MM.1S (cell line): ENCODE data around the gene CD74.

Source experiments
- DNase-seq: peaks from one replicate; pipeline ENCODE4 v3.0.0-alpha.2; 2015
- H2AFZ ChIP-seq: fragments of 300-600 bp; sonication (generic); 2 replicates; pipeline ENCODE4 v1.6.0; 2016; ENCODE audit warnings: antibody characterized with exemption, low read length
- H3F3A ChIP-seq: fragments of 300-600 bp; sonication (generic); 2 replicates; pipeline ENCODE4 v1.6.1; 2016; ENCODE audit warnings: mild to moderate bottlenecking, antibody characterized with exemption, low read length, moderate library complexity, mixed read lengths; ENCODE audit not compliant: insufficient read depth
- H3K27ac ChIP-seq: fragments of 300-600 bp; sonication (generic); 2 replicates; pipeline ENCODE4 v1.5.1; 2016; ENCODE audit warnings: mild to moderate bottlenecking, low read length
- H3K27me3 ChIP-seq: fragments of 300-600 bp; sonication (generic); replicated peaks from 2 replicates; pipeline ENCODE4 v1.6.0; 2016; ENCODE audit warnings: low read length; ENCODE audit not compliant: insufficient read depth
- H3K36me3 ChIP-seq: fragments of 300-600 bp; sonication (generic); replicated peaks from 2 replicates; pipeline ENCODE4 v1.6.1; 2016; ENCODE audit warnings: mild to moderate bottlenecking, low read length, mixed read lengths; ENCODE audit not compliant: insufficient read depth
- H3K4me1 ChIP-seq: fragments of 300-600 bp; sonication (generic); 2 replicates; pipeline ENCODE4 v1.6.1; 2016; ENCODE audit warnings: low read length, mixed read lengths
- H3K4me2 ChIP-seq: fragments of 300-600 bp; sonication (generic); 2 replicates; pipeline ENCODE4 v1.6.0; 2016; ENCODE audit warnings: low read depth, low read length
- H3K4me3 ChIP-seq: fragments of 300-600 bp; sonication (generic); 2 replicates; pipeline ENCODE4 v1.5.1; 2016; ENCODE audit warnings: low read length, mixed read lengths
- H3K79me2 ChIP-seq: fragments of 300-600 bp; sonication (generic); 2 replicates; pipeline ENCODE4 v1.6.1; 2016; ENCODE audit warnings: mixed run types, low read length, mixed read lengths
- H3K9ac ChIP-seq: fragments of 300-600 bp; sonication (generic); 2 replicates; pipeline ENCODE4 v1.6.1; 2016; ENCODE audit warnings: low read length, mixed read lengths
- H3K9me2 ChIP-seq: fragments of 300-600 bp; sonication (generic); replicated peaks from 2 replicates; pipeline ENCODE4 v1.6.1; 2016; ENCODE audit warnings: mild to moderate bottlenecking, low read length, mixed read lengths; ENCODE audit not compliant: insufficient read depth
- H3K9me3 ChIP-seq: fragments of 300-600 bp; sonication (generic); replicated peaks from 2 replicates; pipeline ENCODE4 v1.6.1; 2016; ENCODE audit warnings: mild to moderate bottlenecking, low read length, mixed read lengths; ENCODE audit not compliant: insufficient read depth
- H4K20me1 ChIP-seq: fragments of 300-600 bp; sonication (generic); 2 replicates; pipeline ENCODE4 v1.6.1; 2016; ENCODE audit warnings: mild to moderate bottlenecking, low read length, moderate library complexity, mixed read lengths; ENCODE audit not compliant: insufficient read depth
- EZH2 ChIP-seq: fragments of 300-600 bp; sonication (generic); optimal IDR thresholded peaks from 2 replicates; pipeline ENCODE3; 2017; ENCODE audit warnings: low read depth, mild to moderate bottlenecking, antibody characterized with exemption, low read length, mixed read lengths
- EZH2phosphoT487 ChIP-seq: fragments of 300-600 bp; sonication (generic); IDR thresholded peaks from 2 replicates; pipeline ENCODE4 v1.6.1; 2018; ENCODE audit warnings: antibody characterized with exemption, low read length
- TF ChIP-seq, protein P1 (sequence below): fragments of 300-600 bp; sonication (generic); IDR thresholded peaks from 2 replicates; pipeline ENCODE4 v1.5.1; 2016; ENCODE audit warnings: antibody characterized with exemption, low read length, mixed read lengths

Gene CD74

DNA sequence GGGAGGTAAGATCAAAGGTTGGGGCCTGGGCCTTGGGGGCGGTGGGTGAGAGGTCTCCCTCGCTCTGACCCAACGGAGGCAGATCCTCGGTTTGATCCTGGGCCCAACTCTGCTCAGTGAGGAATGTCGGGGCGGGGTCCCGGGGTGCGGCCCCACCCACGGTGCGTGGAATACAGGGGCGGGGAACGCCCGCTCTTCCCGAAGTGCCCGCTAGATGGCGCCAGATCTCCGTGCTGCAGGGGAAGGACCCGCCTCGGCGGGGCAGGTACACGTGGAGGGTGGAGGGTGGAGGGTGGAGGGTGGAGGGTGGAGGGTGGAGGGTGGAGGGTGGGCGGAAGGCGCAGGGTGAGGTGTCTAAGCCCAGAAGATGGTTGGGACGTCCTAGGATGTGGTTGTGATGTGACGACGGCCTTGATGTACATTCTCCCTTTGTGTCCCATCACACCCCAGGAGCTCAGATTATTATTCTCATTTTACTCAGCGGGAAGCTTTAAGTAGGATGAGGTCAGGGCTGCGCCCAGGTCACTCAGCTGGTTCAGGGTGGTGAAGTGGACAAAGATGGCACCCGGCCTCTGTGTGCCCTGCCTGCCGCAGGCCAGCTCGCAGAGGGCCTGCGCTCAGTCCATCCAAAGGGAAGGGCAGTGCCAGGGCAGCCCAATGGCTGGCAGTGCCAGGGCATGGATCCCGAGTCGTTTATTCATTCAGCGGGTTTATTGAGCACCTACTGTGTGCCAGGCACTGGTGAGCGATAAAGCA is 46.3 kb upstream of the CD74 start:
- TF ChIP-seq EZH2phosphoT487, result no peak
- TF ChIP-seq, protein P1, sequence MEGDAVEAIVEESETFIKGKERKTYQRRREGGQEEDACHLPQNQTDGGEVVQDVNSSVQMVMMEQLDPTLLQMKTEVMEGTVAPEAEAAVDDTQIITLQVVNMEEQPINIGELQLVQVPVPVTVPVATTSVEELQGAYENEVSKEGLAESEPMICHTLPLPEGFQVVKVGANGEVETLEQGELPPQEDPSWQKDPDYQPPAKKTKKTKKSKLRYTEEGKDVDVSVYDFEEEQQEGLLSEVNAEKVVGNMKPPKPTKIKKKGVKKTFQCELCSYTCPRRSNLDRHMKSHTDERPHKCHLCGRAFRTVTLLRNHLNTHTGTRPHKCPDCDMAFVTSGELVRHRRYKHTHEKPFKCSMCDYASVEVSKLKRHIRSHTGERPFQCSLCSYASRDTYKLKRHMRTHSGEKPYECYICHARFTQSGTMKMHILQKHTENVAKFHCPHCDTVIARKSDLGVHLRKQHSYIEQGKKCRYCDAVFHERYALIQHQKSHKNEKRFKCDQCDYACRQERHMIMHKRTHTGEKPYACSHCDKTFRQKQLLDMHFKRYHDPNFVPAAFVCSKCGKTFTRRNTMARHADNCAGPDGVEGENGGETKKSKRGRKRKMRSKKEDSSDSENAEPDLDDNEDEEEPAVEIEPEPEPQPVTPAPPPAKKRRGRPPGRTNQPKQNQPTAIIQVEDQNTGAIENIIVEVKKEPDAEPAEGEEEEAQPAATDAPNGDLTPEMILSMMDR, result peak; percentile 62
- H3K27ac ChIP-seq, result no peak overlapping the region
- H3K4me1 ChIP-seq, result peaks cover 30% of the 10 kb centered on the region
- H3K79me2 ChIP-seq, result no peaks in the 10 kb centered on the region
- H3K4me2 ChIP-seq, result peak overlapping the region; percentile 57; the same call in 1 of the 2 replicates
- H3K9me2 ChIP-seq, result no peaks in the 10 kb centered on the region
- H2AFZ ChIP-seq, result no peak overlapping the region
- H4K20me1 ChIP-seq, result no peaks in the 10 kb centered on the region
- peaks cover 8% of the 10 kb centered on the region; the same call in 1 of the 2 replicates for H3F3A ChIP-seq
- DNase-seq, result peak; percentile 66
- no peaks in the 10 kb centered on the region for H3K9me3 ChIP-seq
- H3K36me3 ChIP-seq, result no peaks in the 10 kb centered on the region
- H3K4me3 ChIP-seq, result no peak overlapping the region
- H3K27me3 ChIP-seq, result 0 out of 2 replicates have a peak, but pooled peaks cover 4% of the 10 kb centered on the region
- no peak overlapping the region for H3K9ac ChIP-seq

DNA sequence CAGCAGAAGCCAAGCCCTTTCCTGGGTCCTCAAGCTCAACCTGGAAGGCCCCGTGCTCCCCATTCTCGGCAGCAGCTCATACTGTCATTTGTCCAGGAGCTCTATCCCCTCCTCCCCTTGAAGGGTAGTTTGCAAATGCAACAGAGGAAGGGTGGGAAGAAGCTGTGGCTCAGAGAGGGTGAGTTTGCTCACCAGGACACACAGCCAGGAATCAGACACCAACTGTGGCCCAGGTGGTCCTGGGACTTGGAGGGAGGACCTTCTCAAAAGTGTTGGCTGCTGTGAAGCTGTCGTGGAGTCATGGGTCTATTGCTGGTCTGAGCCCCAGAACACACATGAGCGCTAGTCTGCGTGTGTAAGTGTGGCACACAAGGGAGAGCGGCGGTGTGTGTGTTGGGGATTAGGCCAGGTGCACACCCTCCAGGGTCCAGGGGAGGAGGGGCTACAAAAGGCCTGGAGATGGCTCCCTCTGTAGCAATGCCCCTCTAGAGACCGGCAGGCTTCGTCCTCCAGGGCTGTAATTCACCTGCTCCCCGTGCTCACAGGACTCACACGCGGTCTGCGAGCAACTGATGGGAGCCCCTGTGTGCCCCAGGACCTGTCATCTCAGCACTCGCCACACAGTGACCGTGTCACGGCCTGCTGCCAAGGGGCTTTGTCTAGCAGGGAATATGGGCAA is 45.0 kb upstream of the CD74 start:
- Histone ChIP-seq H3K27me3 (0 out of 2 replicates have a peak, but pooled peaks cover 4% of the 10 kb centered on the region), H3K4me2 (no peak overlapping the region), H3K36me3 (no peaks in the 10 kb centered on the region), H3K9me2 (no peaks in the 10 kb centered on the region), H2AFZ (no peak overlapping the region), H3K9ac (no peak overlapping the region), H3K9me3 (no peaks in the 10 kb centered on the region), H4K20me1 (no peaks in the 10 kb centered on the region), H3F3A (peaks cover 8% of the 10 kb centered on the region; the same call in 1 of the 2 replicates), H3K4me3 (no peak overlapping the region), H3K27ac (no peak overlapping the region), H3K79me2 (no peaks in the 10 kb centered on the region), H3K4me1 (peaks cover 30% of the 10 kb centered on the region)
- TF ChIP-seq EZH2 (no peak), EZH2phosphoT487 (no peak)
- TF ChIP-seq, protein P1, result no peak
- no peak for DNase-seq

DNA sequence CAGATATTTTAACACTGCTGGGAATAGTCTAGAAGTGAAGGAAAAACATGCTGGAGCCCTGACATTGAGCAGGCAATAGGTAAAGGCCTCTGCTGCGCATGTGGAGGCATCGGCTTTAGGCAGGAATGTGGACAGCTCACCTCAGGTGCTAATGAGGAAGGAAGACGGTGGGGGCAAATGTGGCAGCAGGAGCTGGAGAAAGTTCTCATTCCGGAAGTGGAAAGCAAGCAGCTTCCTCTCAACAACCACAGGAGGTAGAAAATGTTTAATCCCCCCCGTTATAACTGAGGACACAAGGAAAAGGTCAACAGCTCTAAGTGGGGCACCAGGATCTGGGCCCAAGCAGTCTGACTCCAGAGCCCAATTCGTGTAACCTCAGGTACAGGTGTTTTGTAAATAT is 44.4 kb upstream of the CD74 start:
- no peaks in the 10 kb centered on the region for H3K9me3 ChIP-seq
- peaks cover 30% of the 10 kb centered on the region for H3K4me1 ChIP-seq
- H2AFZ ChIP-seq, result no peak overlapping the region
- 0 out of 2 replicates have a peak, but pooled peaks cover 4% of the 10 kb centered on the region for H3K27me3 ChIP-seq
- no peaks in the 10 kb centered on the region for H3K79me2 ChIP-seq
- no peak for TF ChIP-seq EZH2phosphoT487
- TF ChIP-seq, protein P1, result no peak
- TF ChIP-seq EZH2, result no peak
- H3K9me2 ChIP-seq, result no peaks in the 10 kb centered on the region
- H3K4me2 ChIP-seq, result peak overlapping the region; percentile 35
- peak; percentile 42 for DNase-seq
- H4K20me1 ChIP-seq, result no peaks in the 10 kb centered on the region
- no peak overlapping the region for H3K4me3 ChIP-seq
- peaks cover 8% of the 10 kb centered on the region; the same call in 1 of the 2 replicates for H3F3A ChIP-seq
- no peak overlapping the region for H3K27ac ChIP-seq
- no peak overlapping the region for H3K9ac ChIP-seq
- H3K36me3 ChIP-seq, result no peaks in the 10 kb centered on the region
